Measurements from ENCODE around the gene PSMD4.
"Not testable (repeated sequence)": the region's sequence is repeated elsewhere in the genome, so short reads cannot be mapped to it uniquely, and the experiment has no call there.

Gene PSMD4

GRCh38 chr1:151254217-151255213 lies at the start of gene PSMD4:
PSMD4 (plus strand) TSS chr1:151254734; CDS start chr1:151254783, 49 bp downstream.
- DNase-seq (peak; percentile 87 to 94), ATAC-seq (peak; percentile 98)
- Mint-ChIP-seq H3K9me3 (no peaks in the 10 kb centered on the region), H3K27me3 (no peaks in the 10 kb centered on the region), H3K4me1 (peaks cover 30% of the 10 kb centered on the region), H3K4me3 (peak within 1 kb of the TSS; percentile 81 to 99), H3K27ac (peak within 1 kb of the TSS; percentile 96 to 99)

GRCh38 chr1:151205381-151205965 lies 49.1 kb upstream of the PSMD4 start:
- H3K27me3 Mint-ChIP-seq, H3K27ac Mint-ChIP-seq, DNase-seq, H3K9me3 Mint-ChIP-seq, H3K4me3 Mint-ChIP-seq, ATAC-seq: not testable (repeated sequence)
- H3K4me1 Mint-ChIP-seq = peaks cover 37% of the 10 kb centered on the region

- peak overlapping the region in 1 of 2 donors; percentile 52 for H3K27ac Mint-ChIP-seq
- no peaks in the 10 kb centered on the region for H3K27me3 Mint-ChIP-seq
- peaks cover 34% of the 10 kb centered on the region for H3K4me1 Mint-ChIP-seq
- H3K9me3 Mint-ChIP-seq = no peaks in the 10 kb centered on the region
- DNase-seq = no peak
- no peak overlapping the region for H3K4me3 Mint-ChIP-seq
- no peak for ATAC-seq
Observed at GRCh38 chr1:151210830-151211229, 43.7 kb upstream of the PSMD4 start.

GRCh38 chr1:151211972-151212705 lies 42.4 kb upstream of the PSMD4 start:
- ATAC-seq (no peak), DNase-seq (no peak)
- Mint-ChIP-seq H3K4me3 (peak overlapping the region in 1 of 2 donors; percentile 33), H3K9me3 (no peaks in the 10 kb centered on the region), H3K27ac (peak overlapping the region; percentile 42 to 64), H3K4me1 (peaks cover 40% of the 10 kb centered on the region), H3K27me3 (no peaks in the 10 kb centered on the region)

GRCh38 chr1:151213560-151213959 lies 41.0 kb upstream of the PSMD4 start:
- H3K27ac Mint-ChIP-seq = peak overlapping the region in 1 of 2 donors; percentile 11
- DNase-seq (no peak), ATAC-seq (no peak)
- H3K4me3 Mint-ChIP-seq = no peak overlapping the region
- H3K4me1 Mint-ChIP-seq = peaks cover 40% of the 10 kb centered on the region
- H3K27me3 Mint-ChIP-seq = no peaks in the 10 kb centered on the region
- H3K9me3 Mint-ChIP-seq = no peaks in the 10 kb centered on the region

GRCh38 chr1:151221616-151222015 lies 32.9 kb upstream of the PSMD4 start:
- Mint-ChIP-seq H3K27ac (no peak overlapping the region), H3K27me3 (no peaks in the 10 kb centered on the region), H3K4me3 (no peak overlapping the region), H3K9me3 (no peaks in the 10 kb centered on the region), H3K4me1 (peaks cover 9% of the 10 kb centered on the region)
- no peak for DNase-seq
- no peak for ATAC-seq

GRCh38 chr1:151222130-151222529 lies 32.4 kb upstream of the PSMD4 start:
- Mint-ChIP-seq H3K27ac (no peak overlapping the region), H3K9me3 (no peaks in the 10 kb centered on the region), H3K4me1 (peaks cover 8% of the 10 kb centered on the region), H3K4me3 (no peak overlapping the region), H3K27me3 (no peaks in the 10 kb centered on the region)
- DNase-seq (no peak), ATAC-seq (no peak)

GRCh38 chr1:151235235-151235634 lies 19.3 kb upstream of the PSMD4 start:
- no peak for DNase-seq
- Mint-ChIP-seq H3K27ac (no peak overlapping the region), H3K27me3 (no peaks in the 10 kb centered on the region), H3K4me3 (no peak overlapping the region), H3K9me3 (no peaks in the 10 kb centered on the region), H3K4me1 (no peaks in the 10 kb centered on the region)
- no peak for ATAC-seq

GRCh38 chr1:151237678-151238466 lies 16.7 kb upstream of the PSMD4 start:
- Mint-ChIP-seq H3K27ac (peak overlapping the region in 1 of 2 donors; percentile 5), H3K9me3 (no peaks in the 10 kb centered on the region), H3K27me3 (no peaks in the 10 kb centered on the region), H3K4me3 (no peak overlapping the region), H3K4me1 (no peaks in the 10 kb centered on the region)
- ATAC-seq = no peak
- DNase-seq = no peak

GRCh38 chr1:151238467-151238739 lies 16.1 kb upstream of the PSMD4 start:
- Mint-ChIP-seq H3K27ac (no peak overlapping the region), H3K9me3 (no peaks in the 10 kb centered on the region), H3K4me3 (no peak overlapping the region), H3K27me3 (no peaks in the 10 kb centered on the region), H3K4me1 (no peaks in the 10 kb centered on the region)
- ATAC-seq (no peak), DNase-seq (no peak)

GRCh38 chr1:151242442-151242841 lies 12.1 kb upstream of the PSMD4 start:
- peak overlapping the region in 1 of 2 donors; percentile 64 for H3K27ac Mint-ChIP-seq
- H3K27me3 Mint-ChIP-seq = no peaks in the 10 kb centered on the region

GRCh38 chr1:151243683-151244216 lies 10.8 kb upstream of the PSMD4 start:
- Mint-ChIP-seq H3K4me1 (no peaks in the 10 kb centered on the region), H3K4me3 (no peak overlapping the region), H3K27ac (no peak overlapping the region), H3K27me3 (no peaks in the 10 kb centered on the region), H3K9me3 (no peaks in the 10 kb centered on the region)
- no peak for DNase-seq
- no peak for ATAC-seq

More at GRCh38 chr1:151242442-151242841, 12.1 kb upstream of the PSMD4 start:
- DNase-seq (no peak), ATAC-seq (no peak)
- Mint-ChIP-seq H3K9me3 (no peaks in the 10 kb centered on the region), H3K4me1 (no peaks in the 10 kb centered on the region), H3K4me3 (no peak overlapping the region)

- DNase-seq (no peak), ATAC-seq (no peak)
- no peaks in the 10 kb centered on the region for H3K4me1 Mint-ChIP-seq
- H3K27me3 Mint-ChIP-seq = no peaks in the 10 kb centered on the region
- H3K9me3 Mint-ChIP-seq = no peaks in the 10 kb centered on the region
- no peak overlapping the region for H3K4me3 Mint-ChIP-seq
- H3K27ac Mint-ChIP-seq = peak overlapping the region in 1 of 2 donors; percentile 4
Observed at GRCh38 chr1:151246786-151247185, 7.7 kb upstream of the PSMD4 start.

GRCh38 chr1:151251656-151252470 lies 2.7 kb upstream of the PSMD4 start:
- Mint-ChIP-seq H3K9me3 (no peaks in the 10 kb centered on the region), H3K27ac (no peak overlapping the region), H3K27me3 (no peaks in the 10 kb centered on the region), H3K4me1 (peaks cover 14% of the 10 kb centered on the region), H3K4me3 (no peak overlapping the region)
- DNase-seq = peak; percentile 54 to 66
- peak; percentile 68 for ATAC-seq
